ENCODE measurements around the gene CGN. TPM values are rescaled to one million over a fixed set of nuclear protein-coding genes. Genes with fewer than 3 reads are reported as not detected.

CGN gene
- total and polyA plus RNA-seq, 2 of the 13 experiments (the other 11 are each of a cell fraction or from before 2014, with no cell fraction given) = 0.75 to 0.81 TPM

DNA sequence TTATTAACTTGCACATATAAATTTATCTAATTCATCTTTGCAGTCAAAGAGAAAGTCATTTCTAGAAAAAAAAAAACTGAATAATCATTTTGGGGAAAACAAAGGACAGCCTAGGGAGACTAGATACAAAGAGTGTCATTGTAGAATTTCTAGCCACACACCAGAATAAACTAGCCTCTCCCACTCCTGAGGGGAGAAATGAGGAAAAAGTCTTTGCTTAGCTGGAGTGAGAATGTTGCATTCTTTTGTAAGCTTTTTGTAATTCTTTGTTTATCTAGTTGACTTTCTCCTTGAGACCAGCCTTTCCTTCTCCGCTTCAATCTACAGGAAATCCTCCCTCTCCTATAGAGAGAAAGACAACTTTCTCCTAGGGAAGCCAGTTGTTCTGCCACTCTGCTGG lies 15.9 kb upstream of the CGN start:
- Histone ChIP-seq H3K4me2 (ENCODE audit: low read depth, low read length) (no peak overlapping the region), H4K20me1 (ENCODE audit: insufficient read depth, low read length) (no peaks in the 10 kb centered on the region)

DNA sequence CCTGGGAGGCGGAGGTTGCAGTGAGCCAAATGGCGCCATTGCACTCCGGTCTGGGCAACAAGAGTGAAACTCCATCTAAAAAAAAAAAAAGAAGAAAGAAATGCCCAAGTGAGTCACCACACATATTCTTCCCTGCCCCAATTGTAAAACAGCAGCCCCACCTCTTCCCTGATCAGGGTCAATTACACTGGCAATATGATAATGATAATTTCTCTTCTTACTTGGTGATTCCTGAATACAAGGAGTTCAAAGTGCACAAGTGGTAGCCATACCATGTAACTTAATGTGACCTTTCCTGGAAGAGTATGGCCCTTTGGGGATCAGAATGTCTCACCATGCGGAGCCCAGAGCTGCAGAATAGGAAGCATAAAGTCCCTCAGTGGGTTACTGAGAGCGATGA lies 11.8 kb upstream of the CGN start:
- Histone ChIP-seq H3K4me3 (replicated peaks in 1 of 3; ENCODE audit: insufficient read depth in 1 of 3, low read depth in 2 of 3, low read length in 3 of 3) (no peak overlapping the region), H3K9me3 (ENCODE audit: low read length) (no peaks in the 10 kb centered on the region), H3K27ac (ENCODE audit: extremely low read length, insufficient read depth, low read length) (no peak overlapping the region), H3K27me3 (ENCODE audit: control insufficient read depth in 1 of 2, insufficient read depth in 2 of 2, low read length in 2 of 2) (no peaks in the 10 kb centered on the region; a peak in 1 of 5 replicates), H3K36me3 (replicated peaks in 1 of 2; ENCODE audit: control insufficient read depth in 1 of 2, insufficient read depth in 2 of 2, low read length in 2 of 2) (no peaks in the 10 kb centered on the region), H3K4me2 (ENCODE audit: low read depth, low read length) (no peak overlapping the region), H3K9ac (ENCODE audit: insufficient read depth, low read depth, low read length) (no peak overlapping the region), H3K79me2 (ENCODE audit: insufficient read depth, low read length) (no peaks in the 10 kb centered on the region), H4K20me1 (ENCODE audit: insufficient read depth, low read length) (no peaks in the 10 kb centered on the region), H2AFZ (ENCODE audit: low read length) (no peak overlapping the region), H3K4me1 (ENCODE audit: insufficient read depth, low read length) (peaks cover 39% of the 10 kb centered on the region)
- POLR2A ChIA-PET = no interaction called here
- FAIRE-seq = no peak
- no TSS peak for BruUV-seq (replicated peaks)
- no peak for ATAC-seq
- no peak for DNase-seq (ENCODE audit: low spot score)
- no peak for TF ChIP-seq MBNL3 (CRISPR knock-in tag; conservative IDR thresholded peaks at IDR 0.05)
- no peak for TF ChIP-seq JARID2 (CRISPR knock-in tag; IDR thresholded peaks at IDR 0.05; ENCODE audit: insufficient replicate concordance)
- TF ChIP-seq GTF3A (CRISPR knock-in tag; conservative IDR thresholded peaks at IDR 0.05) = no peak
- TF ChIP-seq HOXA3 (CRISPR knock-in tag; IDR thresholded peaks at IDR 0.05) = no peak
- no peak for TF ChIP-seq ZNF343 (CRISPR knock-in tag; IDR thresholded peaks at IDR 0.05)
- TF ChIP-seq NCOA5 (CRISPR knock-in tag; IDR thresholded peaks at IDR 0.05) = no peak
- TF ChIP-seq ZBTB38 (CRISPR knock-in tag; IDR thresholded peaks at IDR 0.05) = no peak
- TF ChIP-seq POLR2AphosphoS2 (IDR thresholded peaks at IDR 0.05; ENCODE audit: low read depth, low read length) = no peak
- TF ChIP-seq SOX5 (CRISPR knock-in tag; IDR thresholded peaks at IDR 0.05; ENCODE audit: borderline replicate concordance) = no peak
- TF ChIP-seq CBX1 (IDR thresholded peaks at IDR 0.05; ENCODE audit: low read depth) = no peak
- no peak for TF ChIP-seq CREM (IDR thresholded peaks at IDR 0.05)
- TF ChIP-seq CREM (CRISPR knock-in tag; IDR thresholded peaks at IDR 0.05) = no peak
- no peak for TF ChIP-seq ATAD3A (CRISPR knock-in tag; IDR thresholded peaks at IDR 0.05)
- TF ChIP-seq, protein P1, sequence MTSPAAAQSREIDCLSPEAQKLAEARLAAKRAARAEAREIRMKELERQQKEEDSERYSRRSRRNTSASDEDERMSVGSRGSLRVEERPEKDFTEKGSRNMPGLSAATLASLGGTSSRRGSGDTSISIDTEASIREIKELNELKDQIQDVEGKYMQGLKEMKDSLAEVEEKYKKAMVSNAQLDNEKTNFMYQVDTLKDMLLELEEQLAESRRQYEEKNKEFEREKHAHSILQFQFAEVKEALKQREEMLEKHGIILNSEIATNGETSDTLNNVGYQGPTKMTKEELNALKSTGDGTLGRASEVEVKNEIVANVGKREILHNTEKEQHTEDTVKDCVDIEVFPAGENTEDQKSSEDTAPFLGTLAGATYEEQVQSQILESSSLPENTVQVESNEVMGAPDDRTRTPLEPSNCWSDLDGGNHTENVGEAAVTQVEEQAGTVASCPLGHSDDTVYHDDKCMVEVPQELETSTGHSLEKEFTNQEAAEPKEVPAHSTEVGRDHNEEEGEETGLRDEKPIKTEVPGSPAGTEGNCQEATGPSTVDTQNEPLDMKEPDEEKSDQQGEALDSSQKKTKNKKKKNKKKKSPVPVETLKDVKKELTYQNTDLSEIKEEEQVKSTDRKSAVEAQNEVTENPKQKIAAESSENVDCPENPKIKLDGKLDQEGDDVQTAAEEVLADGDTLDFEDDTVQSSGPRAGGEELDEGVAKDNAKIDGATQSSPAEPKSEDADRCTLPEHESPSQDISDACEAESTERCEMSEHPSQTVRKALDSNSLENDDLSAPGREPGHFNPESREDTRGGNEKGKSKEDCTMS (CRISPR knock-in tag; conservative IDR thresholded peaks at IDR 0.05) = no peak
- no peak for TF ChIP-seq NR2F1 (CRISPR knock-in tag; IDR thresholded peaks at IDR 0.05)
- no peak for TF ChIP-seq RARA (CRISPR knock-in tag; IDR thresholded peaks at IDR 0.05)
- in situ Hi-C loops (cut with HindIII; ENCODE audit: extremely low pct_ligation_motif_present, low pct_unique_long_range_greater_than_20kb) = no loop called here
- CTCF ChIA-PET (ENCODE audit: low intra/inter-chr PET ratio, low total read pairs) = no interaction called here
- 82% methylated on average over 5 of the region's 5 CpGs for WGBS (ENCODE audit: low lambda C conversion rate)
- intact Hi-C loops (cut with micrococcal nuclease; ENCODE audit: unreplicated experiment) = no loop called here

More for the DNA sequence above, 15.9 kb upstream of the CGN start:
- in situ Hi-C loops (cut with HindIII; ENCODE audit: extremely low pct_ligation_motif_present, low pct_unique_long_range_greater_than_20kb) (no loop called here), intact Hi-C loops (cut with micrococcal nuclease; ENCODE audit: unreplicated experiment) (no loop called here)
- ATAC-seq (no peak), FAIRE-seq (no peak), DNase-seq (ENCODE audit: low spot score) (no peak)
- Histone ChIP-seq H3K4me3 (replicated peaks in 1 of 3; ENCODE audit: insufficient read depth in 1 of 3, low read depth in 2 of 3, low read length in 3 of 3) (no peak overlapping the region), H2AFZ (ENCODE audit: low read length) (no peak overlapping the region), H3K36me3 (replicated peaks in 1 of 2; ENCODE audit: control insufficient read depth in 1 of 2, insufficient read depth in 2 of 2, low read length in 2 of 2) (no peaks in the 10 kb centered on the region), H3K9ac (ENCODE audit: insufficient read depth, low read depth, low read length) (no peak overlapping the region), H3K9me3 (ENCODE audit: low read length) (no peaks in the 10 kb centered on the region), H3K79me2 (ENCODE audit: insufficient read depth, low read length) (no peaks in the 10 kb centered on the region), H3K27ac (ENCODE audit: extremely low read length, insufficient read depth, low read length) (no peak overlapping the region), H3K4me1 (ENCODE audit: insufficient read depth, low read length) (peaks cover 28% of the 10 kb centered on the region), H3K27me3 (ENCODE audit: control insufficient read depth in 1 of 2, insufficient read depth in 2 of 2, low read length in 2 of 2) (no peaks in the 10 kb centered on the region)
- ChIA-PET CTCF (ENCODE audit: low intra/inter-chr PET ratio, low total read pairs) (no interaction called here), POLR2A (interaction anchor here (1.7 to 2.1 kb wide), 2 partner anchors 15 to 45 kb away, joined by 7 to 11 read pairs; partner anchors contain the start of genes CGN and TUFT1)
- TF ChIP-seq KLF9 (CRISPR knock-in tag; IDR thresholded peaks at IDR 0.05; ENCODE audit: low read depth) = no peak
- no peak for TF ChIP-seq BRD4 (CRISPR knock-in tag; IDR thresholded peaks at IDR 0.05)
- no peak for TF ChIP-seq ZNF678 (CRISPR knock-in tag; IDR thresholded peaks at IDR 0.05)
- TF ChIP-seq ZNF33A (CRISPR knock-in tag; IDR thresholded peaks at IDR 0.05; ENCODE audit: borderline replicate concordance) = no peak
- no peak for TF ChIP-seq ZNF484 (CRISPR knock-in tag; IDR thresholded peaks at IDR 0.05; ENCODE audit: borderline replicate concordance, low read depth)
- no peak for TF ChIP-seq ZNF350 (CRISPR knock-in tag; IDR thresholded peaks at IDR 0.05; ENCODE audit: borderline replicate concordance, low read depth)
- TF ChIP-seq ZFX (CRISPR knock-in tag; IDR thresholded peaks at IDR 0.05; ENCODE audit: low read depth) = no peak
- TF ChIP-seq HOXA7 (CRISPR knock-in tag; IDR thresholded peaks at IDR 0.05) = no peak
- 10% methylated on average over 1 of the region's 1 CpG for WGBS (ENCODE audit: low lambda C conversion rate)
- BruUV-seq (replicated peaks) = no TSS peak
